Activated B cell treated with CpG ODN at 0.5 μM for 24 hours (primary cell): Measurements from ENCODE around the gene PCSK4. TPM values are rescaled to one million over a fixed set of nuclear protein-coding genes. Genes with fewer than 3 reads are reported as not detected.
A peak's percentile ranks its signal among the peaks of the same experiment; 100 is the strongest.
"Not testable (repeated sequence)": the region's sequence is repeated elsewhere in the genome, so short reads cannot be mapped to it uniquely, and the experiment has no call there.

Experiments
- ATAC-seq: fragments of 200-7000 bp; cut with Tn5 transposase; one replicate; pipeline ENCODE4 v1.10.0; 2021; ENCODE audit warnings: low read depth, mild to moderate bottlenecking, moderate library complexity
- CTCF ChIA-PET: fragments of 350-600 bp; sonication (Branson Sonifier 250); formaldehyde crosslinking; loops from one replicate; lab custom pipeline; 2021; ENCODE audit warnings: antibody characterized with exemption; lab: Charles Lee
- POLR2A ChIA-PET: fragments of 350-600 bp; sonication (Branson Sonifier 250); formaldehyde crosslinking; loops from one replicate; lab custom pipeline; 2021; ENCODE audit warnings: antibody characterized with exemption; lab: Charles Lee
- DNase-seq: peaks from one replicate; pipeline ENCODE4 v3.0.0; 2022
- H3K27ac Mint-ChIP-seq: one replicate; pipeline ENCODE4 v1.8.0; 2020; ENCODE audit warnings: mixed read lengths
- H3K27me3 Mint-ChIP-seq: one replicate; pipeline ENCODE4 v1.8.0; 2021; ENCODE audit warnings: mixed read lengths
- H3K36me3 Mint-ChIP-seq: one replicate; pipeline ENCODE4 v1.8.0; 2021; ENCODE audit warnings: low read depth, mixed read lengths
- H3K4me1 Mint-ChIP-seq: one replicate; pipeline ENCODE4 v1.8.0; 2021; ENCODE audit warnings: mixed read lengths
- H3K4me3 Mint-ChIP-seq: one replicate; pipeline ENCODE4 v1.8.0; 2020; ENCODE audit warnings: mild to moderate bottlenecking, mixed read lengths
- H3K9me3 Mint-ChIP-seq: one replicate; pipeline ENCODE4 v1.8.0; 2020; ENCODE audit warnings: mixed read lengths
- intact Hi-C: fragments of 100-400 bp; cut with micrococcal nuclease; formaldehyde crosslinking; loops from one replicate; pipeline ENCODE4 v1.15.1; 2024
- total RNA-seq: library from RNA; stranded (reverse); gene quantifications from 2 replicates; pipeline ENCODE4 v1.2.3, GENCODE V29; 2022
- TF ChIP-seq, protein P1 (sequence below): fragments of 200-600 bp; IDR thresholded peaks from one replicate; pipeline ENCODE4 v1.8.0; 2022; ENCODE audit warnings: antibody characterized with exemption, mild to moderate bottlenecking

Gene PCSK4
- total RNA-seq, 1 donor from 2014 or later, result 1.3 TPM

DNA sequence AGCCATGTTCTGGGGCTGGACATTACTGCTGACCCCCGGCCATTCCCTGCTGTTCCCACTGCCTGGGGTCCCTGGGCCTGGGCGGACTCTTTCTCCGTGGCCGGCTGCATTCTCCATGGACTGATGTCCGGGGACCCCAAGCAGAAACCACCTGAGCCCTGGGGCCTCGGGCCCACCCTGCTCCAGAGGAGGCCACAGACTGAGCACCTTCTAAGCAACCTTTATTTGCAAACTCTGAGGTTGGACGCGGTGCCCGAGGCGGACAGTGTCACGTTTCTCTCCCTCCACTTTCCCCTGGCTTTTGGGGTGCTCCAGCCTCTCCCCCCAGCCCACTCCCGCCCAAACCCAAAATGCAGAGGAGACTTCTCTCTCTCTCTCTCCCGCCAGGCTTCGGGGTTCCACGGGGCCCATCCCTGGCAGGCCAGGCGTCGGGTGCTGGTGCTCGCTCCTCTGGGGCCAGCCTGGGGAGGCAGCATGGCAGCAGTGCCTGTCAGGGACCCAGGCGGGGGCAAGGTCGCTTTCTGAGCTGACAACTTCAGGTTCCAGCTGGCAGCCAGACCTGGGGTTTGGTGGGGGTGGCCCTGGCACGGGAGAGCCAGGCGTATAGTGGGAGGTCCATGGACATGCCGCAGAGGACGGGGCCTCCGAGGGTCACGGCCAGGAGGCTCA, 8.8 kb downstream of the PCSK4 start:
- intact Hi-C loops, result no loop called here
- CTCF ChIA-PET, result no interaction called here
- POLR2A ChIA-PET, result no interaction called here
- Mint-ChIP-seq H3K4me3 (no peak overlapping the region), H3K27ac (no peak overlapping the region), H3K4me1 (peaks cover 18% of the 10 kb centered on the region), H3K36me3 (peaks cover 8% of the 10 kb centered on the region), H3K9me3 (no peaks in the 10 kb centered on the region), H3K27me3 (no peaks in the 10 kb centered on the region)
- ATAC-seq (no peak), DNase-seq (no peak)
- TF ChIP-seq, protein P1, sequence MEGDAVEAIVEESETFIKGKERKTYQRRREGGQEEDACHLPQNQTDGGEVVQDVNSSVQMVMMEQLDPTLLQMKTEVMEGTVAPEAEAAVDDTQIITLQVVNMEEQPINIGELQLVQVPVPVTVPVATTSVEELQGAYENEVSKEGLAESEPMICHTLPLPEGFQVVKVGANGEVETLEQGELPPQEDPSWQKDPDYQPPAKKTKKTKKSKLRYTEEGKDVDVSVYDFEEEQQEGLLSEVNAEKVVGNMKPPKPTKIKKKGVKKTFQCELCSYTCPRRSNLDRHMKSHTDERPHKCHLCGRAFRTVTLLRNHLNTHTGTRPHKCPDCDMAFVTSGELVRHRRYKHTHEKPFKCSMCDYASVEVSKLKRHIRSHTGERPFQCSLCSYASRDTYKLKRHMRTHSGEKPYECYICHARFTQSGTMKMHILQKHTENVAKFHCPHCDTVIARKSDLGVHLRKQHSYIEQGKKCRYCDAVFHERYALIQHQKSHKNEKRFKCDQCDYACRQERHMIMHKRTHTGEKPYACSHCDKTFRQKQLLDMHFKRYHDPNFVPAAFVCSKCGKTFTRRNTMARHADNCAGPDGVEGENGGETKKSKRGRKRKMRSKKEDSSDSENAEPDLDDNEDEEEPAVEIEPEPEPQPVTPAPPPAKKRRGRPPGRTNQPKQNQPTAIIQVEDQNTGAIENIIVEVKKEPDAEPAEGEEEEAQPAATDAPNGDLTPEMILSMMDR, result no peak

DNA sequence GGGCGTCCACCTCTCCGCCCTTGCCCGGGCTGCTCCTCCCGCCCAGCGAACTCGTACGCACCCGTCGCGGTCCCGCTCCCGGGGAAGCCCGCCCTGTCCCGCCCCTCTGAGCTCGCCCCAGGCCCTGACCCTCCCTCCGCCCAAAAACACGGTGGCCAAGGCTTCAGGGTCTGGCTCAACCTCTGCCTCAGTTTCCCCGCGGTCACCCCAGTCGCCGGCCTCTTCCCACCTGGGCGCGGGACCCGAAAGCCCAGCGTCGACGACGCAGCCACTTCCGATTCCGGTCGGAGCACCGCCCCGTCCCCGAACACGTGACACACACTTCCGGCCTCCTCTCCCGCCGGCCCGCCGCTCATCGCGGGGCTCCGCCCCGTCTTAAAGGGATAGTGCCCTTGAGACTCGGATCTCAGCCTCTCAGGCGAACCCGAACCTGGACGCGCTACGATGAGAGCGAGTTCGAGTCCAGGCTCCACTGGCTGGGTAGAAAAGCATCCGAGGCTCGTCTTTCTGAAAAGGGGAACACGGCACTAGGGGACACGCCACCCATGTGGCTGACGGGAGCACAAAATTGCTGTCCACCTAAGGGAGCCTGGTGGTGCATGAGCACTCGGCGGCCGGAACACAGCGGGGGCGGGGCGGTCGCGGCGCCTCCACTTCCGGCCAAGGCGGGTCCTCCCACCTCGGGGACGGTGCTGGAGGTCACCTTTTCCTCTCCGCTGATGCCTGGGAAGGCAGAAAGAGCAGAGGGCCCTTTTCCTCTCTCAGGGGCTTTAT, 11.0 kb downstream of the PCSK4 start, which contains the start of gene C19orf25:
TSS of gene C19orf25 (minus strand) at position 282 of the 774 bp plus-strand sequence. CDS start 312 bp downstream, outside the sequence.
- ATAC-seq (peak; percentile 93), DNase-seq (peak; percentile 89)
- Mint-ChIP-seq H3K4me3 (peak within 1 kb of the TSS; percentile 98), H3K9me3 (no peaks in the 10 kb centered on the region), H3K27ac (peak within 1 kb of the TSS; percentile 95), H3K4me1 (peaks cover 18% of the 10 kb centered on the region), H3K27me3 (no peaks in the 10 kb centered on the region), H3K36me3 (peaks cover 17% of the 10 kb centered on the region)
- TF ChIP-seq, protein P1, result no peak
- ChIA-PET CTCF (no interaction called here), POLR2A (interaction anchor here (0.6 to 1.4 kb wide), 3 partner anchors 56 to 613 kb away, joined by 4 to 9 read pairs (median 4); partner anchors contain the start of gene CIRBP)
- intact Hi-C loops, result loop anchor here (1.0 to 2.0 kb wide), 4 partner anchors 11 to 96 kb away; partner anchors contain the start of genes DAZAP1, NDUFS7 and PCSK4

DNA sequence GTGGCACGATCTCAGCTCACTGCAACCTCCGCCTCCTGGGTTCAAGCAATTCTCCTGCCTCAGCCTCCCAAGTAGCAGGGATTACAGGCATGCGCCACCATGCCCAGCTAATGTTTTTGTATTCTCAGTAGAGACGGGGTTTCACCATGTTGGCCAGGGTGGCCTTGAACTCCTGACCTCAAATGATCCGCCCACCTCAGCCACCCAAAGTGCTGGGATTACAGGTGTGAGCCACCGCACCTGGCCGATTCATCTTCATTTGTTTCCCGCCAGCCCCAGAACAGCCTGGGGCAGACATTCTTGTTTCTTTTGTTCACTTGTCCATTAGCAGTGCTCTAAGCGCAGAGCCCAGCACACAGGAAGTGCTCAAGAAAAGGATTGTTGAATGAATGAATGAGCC, 13.1 kb downstream of the PCSK4 start:
- H3K4me3 Mint-ChIP-seq, result peak overlapping the region; percentile 38
- CTCF ChIA-PET, result interaction anchor here (1.0 kb wide), 1 partner anchor 8 kb away, joined by 4 read pairs; no protein-coding TSS in a partner anchor
- H3K4me1 Mint-ChIP-seq, result peaks cover 25% of the 10 kb centered on the region
- DNase-seq, ATAC-seq, H3K27ac Mint-ChIP-seq, POLR2A ChIA-PET, intact Hi-C loops, H3K9me3 Mint-ChIP-seq, H3K27me3 Mint-ChIP-seq: not testable (repeated sequence)
- H3K36me3 Mint-ChIP-seq, result peaks cover 17% of the 10 kb centered on the region

DNA sequence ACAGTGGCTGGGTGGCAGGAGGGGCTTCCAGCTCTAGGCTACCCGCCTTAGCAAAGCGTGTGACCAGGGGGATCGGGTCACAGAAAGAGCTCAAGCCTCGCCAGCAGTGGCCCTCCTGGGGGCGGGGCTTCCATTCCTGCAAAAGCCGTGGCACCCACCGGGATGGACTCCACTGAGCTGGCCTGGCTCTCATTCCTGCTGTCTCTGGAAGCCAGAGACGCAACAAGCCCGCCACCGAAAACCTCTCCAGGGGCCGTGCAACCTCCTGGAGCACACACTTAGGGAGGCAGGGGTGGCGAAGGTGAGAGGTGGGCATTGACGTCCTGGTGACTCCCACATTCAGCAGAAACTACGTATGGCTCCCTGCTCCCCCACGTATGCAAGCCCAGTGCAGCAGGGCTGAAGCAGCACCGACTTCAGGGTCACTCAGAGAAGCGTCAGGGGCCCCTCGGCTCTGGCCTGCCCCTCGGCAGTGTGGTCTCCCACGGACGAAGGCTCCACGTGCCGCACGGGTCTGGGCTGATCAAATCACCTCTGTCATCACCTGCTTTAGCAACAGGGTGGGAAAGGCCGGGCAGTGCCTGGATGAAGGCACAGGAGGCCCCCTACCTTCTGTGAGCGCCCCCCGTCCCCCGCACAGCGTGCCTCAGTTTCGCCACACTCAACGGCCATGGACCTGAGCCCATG, 14.3 kb downstream of the PCSK4 start:
- TF ChIP-seq, protein P1, result no peak
- Mint-ChIP-seq H3K27ac (no peak overlapping the region), H3K36me3 (peaks cover 17% of the 10 kb centered on the region), H3K4me1 (peaks cover 34% of the 10 kb centered on the region), H3K27me3 (peaks cover 2% of the 10 kb centered on the region), H3K4me3 (no peak overlapping the region), H3K9me3 (no peaks in the 10 kb centered on the region)
- ATAC-seq (no peak), DNase-seq (no peak)
- ChIA-PET POLR2A (no interaction called here), CTCF (no interaction called here)
- intact Hi-C loops, result no loop called here

DNA sequence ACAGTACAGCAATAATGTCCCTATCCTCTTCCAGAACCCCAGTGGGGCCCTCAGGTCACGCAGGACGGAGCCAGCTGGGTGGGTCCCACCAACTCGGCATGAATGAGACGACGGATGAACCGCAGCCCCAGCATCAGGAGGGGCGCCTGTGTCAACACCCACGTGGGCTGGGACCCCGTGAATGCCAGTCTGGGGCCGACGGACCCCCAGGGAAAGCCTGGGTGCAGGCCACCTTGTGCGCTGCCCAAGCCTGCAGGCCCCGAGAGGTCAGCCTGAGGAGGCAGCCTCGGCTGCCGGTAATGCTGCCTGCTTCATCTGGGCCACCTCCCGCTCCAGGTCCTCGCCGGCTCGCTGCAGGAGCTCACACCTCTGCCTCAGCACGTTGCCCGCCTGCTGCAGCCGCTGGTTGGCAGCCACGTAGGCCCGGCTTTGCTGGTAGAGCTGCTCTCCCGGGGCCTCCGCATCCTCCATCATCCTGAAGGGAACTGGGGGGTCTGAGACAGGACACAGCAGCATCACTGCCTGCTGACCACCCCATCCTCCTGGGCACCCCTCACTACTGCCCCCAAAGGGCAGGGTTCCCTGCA, 15.3 kb downstream of the PCSK4 start:
- peaks cover 37% of the 10 kb centered on the region for H3K4me1 Mint-ChIP-seq
- H3K36me3 Mint-ChIP-seq, result peaks cover 17% of the 10 kb centered on the region
- CTCF ChIA-PET, result no interaction called here
- intact Hi-C loops, result no loop called here
- H3K9me3 Mint-ChIP-seq, result no peaks in the 10 kb centered on the region
- DNase-seq (no peak), ATAC-seq (no peak)
- H3K4me3 Mint-ChIP-seq, result no peak overlapping the region
- TF ChIP-seq, protein P1, result no peak
- H3K27ac Mint-ChIP-seq, result no peak overlapping the region
- POLR2A ChIA-PET, result interaction anchor here (1.8 kb wide), 1 partner anchor 16 kb away, joined by 5 read pairs; the partner anchor contains the start of genes PCSK4 and REEP6
- H3K27me3 Mint-ChIP-seq, result peaks cover 2% of the 10 kb centered on the region
